Gastrocnemius medialis (tissue), 4 donors: ENCODE data around the gene ETFB.

Experiments used
- POLR2A ChIP-seq, 2 donors: fragments of 450-650 bp; IDR thresholded peaks; one replicate each; pipeline ENCODE4 v1.6.1; 2017; ENCODE audit warnings: antibody characterized with exemption in 2 of 2, mild to moderate bottlenecking in 2 of 2, moderate library complexity in 2 of 2
- TF ChIP-seq, protein P1 (sequence below), 5 experiments: fragments of 450-650 bp in 3 of 5; fragments of 200-600 bp in 2 of 5; sonication (generic) in 2 of 5; IDR thresholded peaks in 4 of 5; conservative IDR thresholded peaks in 1 of 5; 1 replicate in 4 of 5; 2 replicates in 1 of 5; pipeline ENCODE4 v1.5.1; 2016 to 2019; ENCODE audit warnings: antibody characterized with exemption in 5 of 5, mild to moderate bottlenecking in 3 of 5, moderate library complexity in 3 of 5

DNA sequence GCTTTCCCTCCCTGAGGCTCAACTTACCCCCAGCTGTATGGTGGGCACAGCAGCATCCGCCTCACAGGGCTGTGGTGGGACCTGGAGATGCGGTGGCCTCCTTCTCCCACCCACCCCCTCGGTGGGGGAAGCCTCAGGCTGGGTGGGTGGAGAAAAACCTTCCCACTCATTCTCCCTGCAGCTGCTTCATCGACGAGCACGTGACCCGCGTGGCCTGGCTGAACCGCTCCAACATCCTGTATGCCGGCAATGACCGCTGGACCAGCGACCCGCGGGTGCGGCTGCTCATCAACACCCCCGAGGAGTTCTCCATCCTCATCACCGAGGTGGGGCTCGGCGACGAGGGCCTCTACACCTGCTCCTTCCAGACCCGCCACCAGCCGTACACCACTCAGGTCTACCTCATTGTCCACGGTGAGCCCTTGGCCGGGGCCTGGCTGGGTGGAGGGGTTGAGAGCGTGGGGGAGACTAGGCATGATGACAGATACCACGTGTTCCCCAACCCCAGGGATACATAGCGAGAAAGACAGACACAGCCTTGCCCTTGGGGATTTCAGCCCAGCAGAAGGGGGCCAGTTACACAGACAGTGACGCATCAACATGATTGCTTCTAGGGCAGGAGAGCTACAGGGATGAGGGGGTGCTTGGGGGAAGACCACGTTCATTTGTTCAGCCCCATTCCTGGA is 42.6 kb downstream of the ETFB start:
- TF ChIP-seq, protein P1, sequence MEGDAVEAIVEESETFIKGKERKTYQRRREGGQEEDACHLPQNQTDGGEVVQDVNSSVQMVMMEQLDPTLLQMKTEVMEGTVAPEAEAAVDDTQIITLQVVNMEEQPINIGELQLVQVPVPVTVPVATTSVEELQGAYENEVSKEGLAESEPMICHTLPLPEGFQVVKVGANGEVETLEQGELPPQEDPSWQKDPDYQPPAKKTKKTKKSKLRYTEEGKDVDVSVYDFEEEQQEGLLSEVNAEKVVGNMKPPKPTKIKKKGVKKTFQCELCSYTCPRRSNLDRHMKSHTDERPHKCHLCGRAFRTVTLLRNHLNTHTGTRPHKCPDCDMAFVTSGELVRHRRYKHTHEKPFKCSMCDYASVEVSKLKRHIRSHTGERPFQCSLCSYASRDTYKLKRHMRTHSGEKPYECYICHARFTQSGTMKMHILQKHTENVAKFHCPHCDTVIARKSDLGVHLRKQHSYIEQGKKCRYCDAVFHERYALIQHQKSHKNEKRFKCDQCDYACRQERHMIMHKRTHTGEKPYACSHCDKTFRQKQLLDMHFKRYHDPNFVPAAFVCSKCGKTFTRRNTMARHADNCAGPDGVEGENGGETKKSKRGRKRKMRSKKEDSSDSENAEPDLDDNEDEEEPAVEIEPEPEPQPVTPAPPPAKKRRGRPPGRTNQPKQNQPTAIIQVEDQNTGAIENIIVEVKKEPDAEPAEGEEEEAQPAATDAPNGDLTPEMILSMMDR (IDR thresholded peaks at IDR 0.05 in 4 of 5, conservative IDR thresholded peaks at IDR 0.05 in 1 of 5) = no peak
- no peak for TF ChIP-seq POLR2A (IDR thresholded peaks at IDR 0.05)
